H1 (cell line): Measurements from ENCODE around the gene PTK6. TPM values are rescaled to one million over a fixed set of nuclear protein-coding genes. Genes with fewer than 3 reads are reported as not detected.

Experiments used
- BACH1 ChIP-seq: IDR thresholded peaks from 2 replicates; pipeline ENCODE4 v1.6.1; 2012; ENCODE audit warnings: low read length, improper control_type of control experiment
- BCL11A ChIP-seq, 2 experiments: IDR thresholded peaks; one replicate each; pipeline ENCODE4 v1.6.1; 2011; ENCODE audit warnings: low read depth in 2 of 2, low read length in 2 of 2, mild to moderate bottlenecking in 2 of 2
- CHD7 ChIP-seq: fragments of 300-600 bp; sonication (generic); IDR thresholded peaks from 2 replicates; pipeline ENCODE4 v1.7.1; 2012; ENCODE audit warnings: low read length, moderate library complexity, mild to moderate bottlenecking, inconsistent platforms; ENCODE audit not compliant: insufficient replicate concordance
- NANOG ChIP-seq: IDR thresholded peaks from 2 replicates; pipeline ENCODE4 v1.6.1; 2011; ENCODE audit warnings: low read length, low read depth, mild to moderate bottlenecking, inconsistent platforms; ENCODE audit not compliant: insufficient read depth, poor library complexity, severe bottlenecking
- POLR2AphosphoS5 ChIP-seq: IDR thresholded peaks from 2 replicates; pipeline ENCODE4 v1.6.1; 2011; ENCODE audit warnings: low read depth, low read length
- POU5F1 ChIP-seq: IDR thresholded peaks from 2 replicates; pipeline ENCODE4 v1.6.1; 2011; ENCODE audit warnings: low read depth, mild to moderate bottlenecking, low read length, moderate library complexity
- polyA plus RNA-seq, 7 experiments: library from polyadenylated mRNA; depleted of rRNA in 3 of 7; stranded (reverse) in 5 of 7; unstranded in 2 of 7; fragments of >200 nt in 5 of 7; fragments of 200-250 nt in 2 of 7; gene quantifications; 1 replicate in 5 of 7; 2 replicates in 1 of 7; 4 replicates in 1 of 7; pipeline versions ENCODE4 v1.2.1 to v1.2.3, GENCODE V29; 2011 to 2013; ENCODE audit warnings: missing spikeins in 2 of 7, mixed read lengths in 2 of 7
- total RNA-seq: library from RNA; stranded (reverse); fragmentation: NEBNext Ultra II Directional; extraction: Animal tissue kit (Norgen Biotek cat#: 25700); gene quantifications from 2 replicates; pipeline ENCODE4 v1.2.1, GENCODE V29; 2021
- TF ChIP-seq, protein P1 (sequence below): IDR thresholded peaks from 2 replicates; pipeline ENCODE4 v1.6.1; 2011; ENCODE audit warnings: low read length, improper control_type of control experiment

The PTK6 gene
- total and polyA plus RNA-seq, 2 of the 8 experiments (the other 6 are each of a cell fraction or from before 2014, with no cell fraction given) = 0.12 to 0.19 TPM

- TF ChIP-seq CHD7 (no peak), NANOG (no peak), POLR2AphosphoS5 (no peak), POU5F1 (no peak), BCL11A (IDR thresholded peaks at IDR 0.05; ENCODE audit: low read depth in 2 of 2, low read length in 2 of 2) (no peak), BACH1 (no peak)
- TF ChIP-seq, protein P1, sequence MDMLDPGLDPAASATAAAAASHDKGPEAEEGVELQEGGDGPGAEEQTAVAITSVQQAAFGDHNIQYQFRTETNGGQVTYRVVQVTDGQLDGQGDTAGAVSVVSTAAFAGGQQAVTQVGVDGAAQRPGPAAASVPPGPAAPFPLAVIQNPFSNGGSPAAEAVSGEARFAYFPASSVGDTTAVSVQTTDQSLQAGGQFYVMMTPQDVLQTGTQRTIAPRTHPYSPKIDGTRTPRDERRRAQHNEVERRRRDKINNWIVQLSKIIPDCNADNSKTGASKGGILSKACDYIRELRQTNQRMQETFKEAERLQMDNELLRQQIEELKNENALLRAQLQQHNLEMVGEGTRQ = no peak
These were observed 52.3 kb downstream of the PTK6 start (continued) for GRCh38 chr20:63484651-63485403.
